Erythroblast (primary cell): ENCODE data around the gene TMEM242.

Experiments
- GATA1 ChIP-seq: IDR thresholded peaks from 2 replicates; pipeline ENCODE4 v1.6.1; 2011; ENCODE audit warnings: low read depth, mild to moderate bottlenecking, control low read depth, low read length, moderate library complexity
- POLR2A ChIP-seq: IDR thresholded peaks from 2 replicates; pipeline ENCODE4 v1.6.1; 2011; ENCODE audit warnings: mild to moderate bottlenecking, low read length

DNA sequence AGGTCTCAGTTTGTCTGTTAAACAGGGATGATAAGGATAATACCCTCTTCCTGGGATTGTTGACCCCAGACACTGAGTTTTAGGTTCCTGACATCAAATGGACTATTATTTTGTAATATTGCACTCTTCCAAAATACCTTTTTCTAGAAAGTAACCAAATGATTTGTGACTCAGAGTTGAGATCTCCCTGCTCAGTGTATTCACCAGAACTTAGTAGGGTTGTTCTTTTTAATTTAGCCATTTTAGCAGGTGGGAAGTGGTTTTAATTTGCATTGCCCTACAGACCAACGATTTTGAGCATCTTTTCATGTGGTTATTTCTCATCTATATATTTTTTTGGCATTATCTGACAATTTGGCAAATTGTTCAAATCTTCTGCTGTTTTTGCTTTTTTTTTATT lies 75.1 kb downstream of the TMEM242 start:
- TF ChIP-seq POLR2A (no peak), GATA1 (no peak)
